GM21526 (cell line): ENCODE measurements around the gene KCNIP4.

Source experiments
- ATAC-seq: cut with Tn5 transposase; IDR thresholded peaks from one replicate; pipeline ENCODE4 v1.9.1; 2021; ENCODE audit warnings: moderate library complexity; ENCODE audit not compliant: unreplicated experiment, low FRiP score

The KCNIP4 gene

DNA sequence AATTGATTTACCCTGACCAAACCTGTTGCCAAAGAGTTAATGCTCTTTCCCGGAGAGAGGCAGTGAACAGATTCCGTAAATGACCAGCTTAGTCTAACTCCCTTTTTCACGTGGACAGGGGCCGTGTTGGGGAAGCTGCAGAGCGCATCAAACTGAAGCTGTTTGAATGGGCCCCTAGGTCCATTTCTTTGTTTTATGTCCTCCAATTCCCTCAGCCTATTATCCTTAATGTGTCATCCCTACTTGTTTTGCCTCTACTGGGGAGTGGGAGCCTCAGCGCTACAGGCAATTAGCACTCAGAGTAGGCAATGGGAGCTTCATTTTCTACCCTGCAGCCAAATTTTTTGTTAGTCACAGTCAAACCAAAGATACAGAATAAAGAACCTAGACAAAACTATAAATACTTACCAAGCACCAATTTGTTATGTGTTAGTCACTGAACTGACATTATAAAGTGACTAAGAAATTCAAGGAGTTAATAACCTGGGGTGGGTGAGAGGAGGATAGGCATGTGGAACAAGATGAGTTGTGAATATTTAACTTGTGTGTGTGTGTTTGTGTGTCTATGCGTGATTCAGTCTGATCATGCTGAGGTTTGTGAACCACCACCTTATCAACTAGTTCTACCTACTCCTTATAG, 830.9 kb downstream of the KCNIP4 start:
- no peak for ATAC-seq

DNA sequence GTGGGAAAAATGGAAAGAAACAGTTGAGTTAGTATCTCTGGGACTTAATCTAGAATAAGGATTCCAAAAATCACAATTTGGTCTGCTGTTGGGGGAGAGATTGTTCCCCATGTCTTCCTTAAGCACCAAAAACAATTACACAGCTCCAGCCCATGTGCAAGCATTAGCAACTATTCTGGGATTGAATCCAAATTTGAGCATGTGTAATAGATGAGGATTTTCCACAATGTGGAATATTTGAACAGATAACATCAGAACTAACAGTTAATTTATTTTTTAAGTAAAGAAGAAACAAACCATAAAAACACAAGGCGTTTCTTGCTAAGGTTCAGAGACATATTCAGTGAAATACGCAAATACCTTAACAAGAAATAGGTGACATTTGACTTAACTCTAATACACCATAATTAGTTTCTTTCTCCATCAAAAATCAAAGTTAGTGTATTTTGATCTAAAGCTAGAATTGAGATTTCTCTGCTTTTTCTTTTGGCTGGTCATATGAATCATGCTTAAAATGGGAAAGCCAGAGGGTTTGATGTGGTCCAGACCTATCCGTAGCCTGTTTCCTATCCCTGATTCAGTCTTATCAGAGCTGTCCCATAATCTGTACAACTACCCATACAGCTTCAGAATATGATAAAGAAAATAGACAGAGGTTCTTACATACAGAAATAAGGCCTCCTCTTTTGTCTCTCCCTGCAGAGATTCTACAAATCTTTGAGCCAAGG, 834.9 kb downstream of the KCNIP4 start:
- no peak for ATAC-seq

DNA sequence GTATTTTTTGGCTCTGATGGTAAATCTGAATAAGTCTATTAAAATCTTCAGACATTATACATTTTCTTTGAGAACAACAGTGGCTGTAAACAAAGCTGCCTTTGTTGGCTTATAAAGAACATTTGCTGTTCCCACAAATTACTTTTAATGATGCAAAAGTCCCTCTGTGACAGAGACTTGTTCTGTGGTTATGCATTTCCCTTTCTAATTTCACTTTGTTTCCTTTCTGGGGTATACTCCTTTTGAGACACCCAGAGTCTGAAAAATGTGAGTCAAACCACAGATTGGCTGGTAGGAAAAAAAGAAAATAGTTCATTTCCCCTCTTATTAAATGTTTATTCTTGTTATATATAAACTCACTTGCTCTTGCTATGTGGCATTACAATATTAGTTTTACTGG, 845.9 kb downstream of the KCNIP4 start:
- no peak for ATAC-seq

GRCh38 chr4:21097865-21098264, 850.7 kb downstream of the KCNIP4 start:
- no peak for ATAC-seq

DNA sequence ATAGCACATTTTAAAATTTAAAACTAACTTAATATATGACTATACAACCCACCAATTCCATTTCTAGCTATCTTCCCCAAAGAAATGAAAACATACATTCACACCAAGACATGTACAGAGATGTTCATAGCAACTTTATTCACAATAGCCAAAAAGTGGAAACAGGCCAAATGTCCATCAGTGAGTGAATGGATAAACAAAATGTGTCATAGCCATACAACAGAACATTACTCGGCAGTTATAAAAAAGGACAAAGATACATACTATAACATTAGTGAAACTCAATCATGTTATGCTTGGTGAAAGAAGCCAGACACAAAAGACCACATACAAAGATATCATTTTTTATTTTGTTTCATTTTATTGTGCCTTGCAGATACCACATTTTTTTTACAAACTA, 851.5 kb downstream of the KCNIP4 start:
- no peak for ATAC-seq

DNA sequence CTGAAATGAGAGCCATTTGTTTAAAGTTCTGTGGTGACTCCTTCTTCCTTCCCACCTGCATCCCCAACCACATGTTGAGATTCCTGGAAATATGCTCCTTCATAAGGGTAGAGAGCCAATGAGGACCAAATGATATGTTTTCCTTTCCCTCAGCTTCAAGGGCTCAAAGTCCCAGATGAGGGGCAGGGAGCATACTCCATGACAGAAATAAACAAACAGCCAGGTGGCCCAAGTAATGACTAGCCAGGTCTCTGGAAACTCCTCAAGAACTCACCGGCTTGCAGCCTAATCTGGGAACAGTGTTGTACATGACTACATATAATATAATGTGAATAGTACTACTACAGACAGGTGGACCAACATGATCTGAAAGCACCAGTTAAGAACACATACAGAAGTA, 856.0 kb downstream of the KCNIP4 start:
- ATAC-seq = no peak

- no peak for ATAC-seq
Measured at GRCh38 chr4:21090094-21090666, 858.4 kb downstream of the KCNIP4 start.

DNA sequence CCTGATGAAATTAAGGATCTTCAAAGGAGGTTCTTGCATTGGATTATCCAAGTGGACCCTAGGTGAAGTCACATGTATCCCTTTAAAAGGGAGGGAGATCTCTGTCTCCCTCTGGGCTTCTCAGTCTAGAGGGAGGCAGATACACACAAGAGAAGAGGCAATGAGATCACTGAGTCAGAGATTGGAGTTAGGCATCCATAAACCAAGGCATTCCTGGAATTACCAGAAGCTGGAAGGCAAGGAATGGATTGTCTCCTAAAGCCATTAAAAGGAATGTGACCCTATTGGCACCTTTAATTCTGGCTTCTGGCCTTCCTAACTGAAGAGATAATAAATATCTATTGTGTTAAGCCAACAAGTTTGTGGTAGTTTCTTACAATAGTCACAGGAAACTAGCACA, 865.2 kb downstream of the KCNIP4 start:
- no peak for ATAC-seq

- no peak for ATAC-seq
Measured at GRCh38 chr4:21077967-21078366, 870.6 kb downstream of the KCNIP4 start.

GRCh38 chr4:21067351-21067750, 881.2 kb downstream of the KCNIP4 start:
- no peak for ATAC-seq

- ATAC-seq = no peak
Measured at GRCh38 chr4:21061902-21062301, 886.7 kb downstream of the KCNIP4 start.

GRCh38 chr4:21046141-21046540, 902.4 kb downstream of the KCNIP4 start:
- ATAC-seq = no peak

DNA sequence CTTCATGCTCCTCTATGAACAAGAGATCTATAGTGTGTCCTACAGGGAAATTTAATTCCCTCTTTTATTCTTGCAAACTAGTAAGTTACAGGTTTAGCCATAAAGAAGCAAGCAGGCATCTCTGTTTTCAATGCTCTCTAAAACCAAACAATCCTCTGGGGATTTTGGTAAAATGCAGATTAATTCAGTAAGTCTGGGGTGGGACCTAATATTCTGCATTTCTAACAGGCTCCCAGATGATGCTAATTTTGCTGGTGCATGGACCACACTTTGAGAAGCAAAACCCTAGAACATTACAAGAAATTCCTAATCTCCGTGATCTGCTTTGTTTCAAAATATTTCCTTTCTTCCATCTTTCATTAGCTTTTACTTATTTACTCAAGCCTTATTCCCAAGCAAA, 903.5 kb downstream of the KCNIP4 start:
- ATAC-seq = no peak

DNA sequence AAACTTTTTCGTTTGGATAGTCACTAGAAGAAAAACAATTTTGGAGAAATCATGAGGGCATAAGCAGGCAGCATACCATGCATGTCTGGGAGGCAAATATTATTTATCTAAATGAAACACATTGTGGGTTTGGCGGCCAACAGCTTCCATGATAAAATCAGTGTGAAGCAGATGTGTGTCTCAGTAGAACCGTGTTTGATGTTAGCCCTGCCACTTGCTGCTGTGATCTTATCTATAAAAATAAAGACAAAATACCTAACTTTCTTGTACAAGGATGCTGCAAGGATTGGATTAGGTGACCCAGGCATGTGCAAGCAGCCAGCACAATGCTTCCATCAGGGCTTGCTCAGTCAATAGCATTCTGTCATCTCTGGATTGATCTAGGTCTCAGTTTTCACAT, 906.9 kb downstream of the KCNIP4 start:
- no peak for ATAC-seq

DNA sequence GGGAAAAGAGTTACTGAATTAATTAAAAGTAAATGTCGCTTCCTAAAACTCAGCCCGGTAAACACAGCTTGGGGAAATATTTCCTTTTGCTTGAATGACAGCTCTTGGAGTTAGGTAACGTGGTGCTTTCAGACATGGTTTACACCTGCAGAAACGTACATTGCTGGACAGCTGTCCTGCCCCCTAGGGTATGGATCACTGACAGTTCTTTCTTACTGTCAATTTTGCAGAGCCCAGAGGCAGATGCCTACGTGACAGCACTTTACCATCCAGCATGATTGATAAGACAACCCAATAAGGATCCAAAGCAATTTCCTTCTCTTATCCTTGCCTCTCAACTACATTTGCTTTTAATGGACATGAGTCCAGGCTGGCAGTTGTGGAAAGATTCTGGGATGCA, 913.8 kb downstream of the KCNIP4 start:
- ATAC-seq = no peak

- ATAC-seq = no peak
Measured at GRCh38 chr4:21032089-21032645, 916.4 kb downstream of the KCNIP4 start.

- ATAC-seq = no peak
Measured at GRCh38 chr4:21018817-21019216, 929.8 kb downstream of the KCNIP4 start.

- ATAC-seq = no peak
Measured at GRCh38 chr4:21013501-21013900, 935.1 kb downstream of the KCNIP4 start.

GRCh38 chr4:21012851-21013331, 935.7 kb downstream of the KCNIP4 start:
- ATAC-seq = no peak

GRCh38 chr4:21011106-21011505, 937.5 kb downstream of the KCNIP4 start:
- ATAC-seq = no peak

DNA sequence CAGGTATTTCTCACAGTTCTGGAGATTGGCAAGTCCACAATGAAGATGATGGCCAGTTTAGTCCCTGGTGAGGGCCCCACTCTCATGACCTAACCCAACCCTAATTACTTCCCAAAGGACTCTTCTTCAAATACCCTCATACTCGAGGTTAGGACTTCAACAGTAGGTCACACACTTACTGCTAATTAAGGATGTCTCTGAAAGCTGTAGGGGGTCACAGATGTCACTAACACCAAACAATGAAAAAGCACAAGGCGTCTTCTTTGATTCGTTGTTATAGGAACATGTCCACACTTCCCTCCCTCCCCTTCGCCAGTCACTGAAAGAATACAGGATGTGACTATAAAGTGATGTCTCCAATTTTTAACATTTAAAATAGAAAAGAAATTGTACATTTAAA, 938.6 kb downstream of the KCNIP4 start:
- ATAC-seq = no peak

GRCh38 chr4:21005647-21006046, 942.9 kb downstream of the KCNIP4 start:
- no peak for ATAC-seq
